A673 (cell line): ENCODE results near the gene AUH.

ENCODE experiments used
- CTCF ChIP-seq: fragments of 300-800, 200-600 bp; sonication (generic); conservative IDR thresholded peaks from 2 replicates; pipeline ENCODE4 v1.5.1; 2017; ENCODE audit warnings: low read depth, mild to moderate bottlenecking, antibody characterized with exemption, low read length, moderate library complexity, mixed read lengths
- EZH2 ChIP-seq: fragments of 200-600 bp; sonication (generic); IDR thresholded peaks from 2 replicates; pipeline ENCODE4 v1.6.1; 2017; ENCODE audit warnings: borderline replicate concordance, low read depth, mild to moderate bottlenecking, mixed read lengths, antibody characterized with exemption, low read length; ENCODE audit not compliant: poor library complexity, severe bottlenecking

- TF ChIP-seq CTCF, result no peak
- TF ChIP-seq EZH2, result no peak
Measured at GRCh38 chr9:91240596-91241165, 121.0 kb downstream of the AUH start.
